H9 (cell line): ENCODE data around the gene RRP15. TPM values are rescaled to one million over a fixed set of nuclear protein-coding genes. Genes with fewer than 3 reads are reported as not detected.

Source experiments
- DNase-seq: peaks from one replicate; pipeline ENCODE4 v3.0.0-alpha.2; 2017
- H2AFZ ChIP-seq: one replicate; pipeline ENCODE4 v1.6.1; 2013; ENCODE audit warnings: mild to moderate bottlenecking, low read length, control low read depth, moderate library complexity
- H2AK5ac ChIP-seq: 2 replicates; pipeline ENCODE4 v1.6.1; 2013; ENCODE audit warnings: low read length, control low read depth, mixed read lengths; ENCODE audit not compliant: insufficient read length
- H2BK120ac ChIP-seq: one replicate; pipeline ENCODE4 v1.6.1; 2013; ENCODE audit warnings: low read depth, mild to moderate bottlenecking, low read length, control low read depth, inconsistent platforms; ENCODE audit not compliant: poor library complexity, severe bottlenecking
- H2BK12ac ChIP-seq: 2 replicates; pipeline ENCODE4 v1.6.1; 2013; ENCODE audit warnings: low read length, control low read depth, mixed read lengths, low read depth; ENCODE audit not compliant: insufficient read length
- H2BK15ac ChIP-seq: 2 replicates; pipeline ENCODE4 v1.6.1; 2013; ENCODE audit warnings: low read depth, low read length, control low read depth
- H2BK20ac ChIP-seq: one replicate; pipeline ENCODE4 v1.6.1; 2013; ENCODE audit warnings: low read depth, mild to moderate bottlenecking, low read length, control low read depth, inconsistent platforms; ENCODE audit not compliant: poor library complexity, severe bottlenecking
- H2BK5ac ChIP-seq: 2 replicates; pipeline ENCODE4 v1.6.1; 2013; ENCODE audit warnings: low read length, control low read depth, mixed read lengths; ENCODE audit not compliant: insufficient read length
- H3K14ac ChIP-seq: 2 replicates; pipeline ENCODE4 v1.6.1; 2013; ENCODE audit warnings: low read length, control low read depth; ENCODE audit not compliant: insufficient read depth
- H3K18ac ChIP-seq: 2 replicates; pipeline ENCODE4 v1.6.1; 2013; ENCODE audit warnings: low read depth, mild to moderate bottlenecking, mixed read lengths, low read length, control low read depth; ENCODE audit not compliant: insufficient read length
- H3K23ac ChIP-seq: 2 replicates; pipeline ENCODE4 v1.6.1; 2013; ENCODE audit warnings: low read length, control low read depth, mixed read lengths, low read depth; ENCODE audit not compliant: insufficient read length
- H3K23me2 ChIP-seq: 2 replicates; pipeline ENCODE4 v1.6.1; 2013; ENCODE audit warnings: low read depth, mild to moderate bottlenecking, mixed read lengths, low read length, control low read depth; ENCODE audit not compliant: insufficient read length, poor library complexity, severe bottlenecking
- H3K27ac ChIP-seq: 2 replicates; pipeline ENCODE4 v1.5.1; 2013; ENCODE audit warnings: low read length, control low read depth, mixed read lengths, low read depth; ENCODE audit not compliant: insufficient read length
- H3K27me3 ChIP-seq: 2 replicates; pipeline ENCODE4 v1.6.1; 2013; ENCODE audit warnings: low read length, control low read depth, inconsistent platforms; ENCODE audit not compliant: insufficient read depth
- H3K4ac ChIP-seq: 2 replicates; pipeline ENCODE4 v1.6.1; 2013; ENCODE audit warnings: low read depth, mild to moderate bottlenecking, control low read depth, inconsistent platforms, low read length, moderate library complexity
- H3K4me1 ChIP-seq: 2 replicates; pipeline ENCODE4 v1.6.1; 2013; ENCODE audit warnings: low read length, control low read depth, inconsistent platforms; ENCODE audit not compliant: insufficient read depth
- H3K4me2 ChIP-seq: 2 replicates; pipeline ENCODE4 v1.6.1; 2013; ENCODE audit warnings: low read length, control low read depth, mixed read lengths; ENCODE audit not compliant: insufficient read length, insufficient read depth
- H3K56ac ChIP-seq: 2 replicates; pipeline ENCODE4 v1.6.1; 2013; ENCODE audit warnings: low read depth, mild to moderate bottlenecking, mixed read lengths, low read length, control low read depth; ENCODE audit not compliant: insufficient read length
- H3K79me1 ChIP-seq: 2 replicates; pipeline ENCODE4 v1.6.1; 2013; ENCODE audit warnings: low read depth, mild to moderate bottlenecking, moderate library complexity, low read length, control low read depth, inconsistent platforms; ENCODE audit not compliant: insufficient read depth, poor library complexity, severe bottlenecking
- H3K79me2 ChIP-seq: 2 replicates; pipeline ENCODE4 v1.6.1; 2013; ENCODE audit warnings: low read length, control low read depth, inconsistent platforms; ENCODE audit not compliant: insufficient read depth
- H3K9ac ChIP-seq: 2 replicates; pipeline ENCODE4 v1.6.1; 2013; ENCODE audit warnings: low read length, control low read depth, mixed read lengths; ENCODE audit not compliant: insufficient read length; ENCODE audit errors: extremely low read depth
- H3K9me3 ChIP-seq: one replicate; pipeline ENCODE4 v1.6.1; 2013; ENCODE audit warnings: low read depth, low read length, inconsistent platforms; ENCODE audit not compliant: control insufficient read depth
- H3T11ph ChIP-seq: one replicate; pipeline ENCODE4 v1.6.1; 2013; ENCODE audit warnings: mild to moderate bottlenecking, low read length, control low read depth, inconsistent platforms
- H4K20me1 ChIP-seq: one replicate; pipeline ENCODE4 v1.6.1; 2013; ENCODE audit not compliant: control insufficient read depth, insufficient read length, insufficient read depth
- H4K5ac ChIP-seq: 2 replicates; pipeline ENCODE4 v1.6.1; 2013; ENCODE audit warnings: low read depth, mild to moderate bottlenecking, mixed read lengths, low read length, control low read depth; ENCODE audit not compliant: insufficient read length
- H4K8ac ChIP-seq: replicated peaks from 2 replicates; pipeline ENCODE4 v1.6.1; 2013; ENCODE audit warnings: low read length, control low read depth, mixed read lengths, low read depth; ENCODE audit not compliant: insufficient read length
- H4K91ac ChIP-seq: 2 replicates; pipeline ENCODE4 v1.6.1; 2013; ENCODE audit warnings: low read depth, mild to moderate bottlenecking, moderate library complexity, mixed read lengths, low read length, control low read depth; ENCODE audit not compliant: insufficient read length
- H3K27ac Mint-ChIP-seq, 3 experiments: 2 replicates in 2 of 3; 3 replicates in 1 of 3; pipeline ENCODE4 v1.8.0; 2020 to 2021; ENCODE audit warnings: mixed read lengths in 3 of 3, mild to moderate bottlenecking in 1 of 3, moderate library complexity in 1 of 3
- H3K27me3 Mint-ChIP-seq: 2 replicates; pipeline ENCODE4 v1.8.0; 2021; ENCODE audit warnings: low read depth, mild to moderate bottlenecking, moderate library complexity, mixed read lengths
- H3K36me3 Mint-ChIP-seq, 3 experiments: 2 replicates in 2 of 3; 3 replicates in 1 of 3; pipeline ENCODE4 v1.8.0; 2020 to 2021; ENCODE audit warnings: low read depth in 3 of 3, mixed read lengths in 3 of 3; ENCODE audit not compliant: insufficient read depth in 1 of 3
- H3K4me1 Mint-ChIP-seq, 2 experiments: 2 replicates each; pipeline ENCODE4 v1.8.0; 2020; ENCODE audit warnings: mixed read lengths in 2 of 2
- H3K4me3 Mint-ChIP-seq, 2 experiments: 2 replicates in 1 of 2; 3 replicates in 1 of 2; pipeline ENCODE4 v1.8.0; 2020 to 2021; ENCODE audit warnings: mild to moderate bottlenecking in 2 of 2, mixed read lengths in 2 of 2, moderate library complexity in 1 of 2
- H3K9me3 Mint-ChIP-seq, 2 experiments: 2 replicates in 1 of 2; 3 replicates in 1 of 2; pipeline ENCODE4 v1.8.0; 2020; ENCODE audit warnings: mild to moderate bottlenecking in 2 of 2, mixed read lengths in 2 of 2, moderate library complexity in 1 of 2
- WGBS: extraction: QIAGEN DNeasy Blood & Tissue Kit; methylation state at CpG from one replicate; pipeline ENCODE4 v1.1.7; 2013; ENCODE audit warnings: missing lambda C conversion rate, low lambda C conversion rate, mixed read lengths; ENCODE audit not compliant: insufficient read length; ENCODE audit errors: extremely low coverage; 5-methylcytosine and 5-hydroxymethylcytosine counted together
- total RNA-seq: library from RNA; stranded (reverse); gene quantifications from 2 replicates; pipeline ENCODE4 v1.2.1, GENCODE V29; 2021
- TF ChIP-seq, protein P1 (sequence below): fragments of 200-600 bp; sonication (generic); conservative IDR thresholded peaks from 3 replicates; pipeline ENCODE4 v1.8.0; 2021; ENCODE audit warnings: antibody characterized with exemption, mild to moderate bottlenecking

The RRP15 gene
- total RNA-seq, 1 experiment from 2014 or later: 48.7 TPM

GRCh38 chr1:218297461-218297860 is 12.4 kb downstream of the RRP15 start:
- no peak overlapping the region; a peak in 2 of 5 replicates for H3K4me3 Mint-ChIP-seq
- H3K4me1 Mint-ChIP-seq: peaks cover 74 to 77% of the 10 kb centered on the region in 2 experiments

More at GRCh38 chr1:218297461-218297860, 12.4 kb downstream of the RRP15 start:
- Histone ChIP-seq H3K23me2 (no peaks in the 10 kb centered on the region), H3K79me1 (no peaks in the 10 kb centered on the region), H3K27me3 (no peaks in the 10 kb centered on the region), H4K5ac (no peak overlapping the region), H3K14ac (no peak overlapping the region), H2BK120ac (no peak overlapping the region), H3K9me3 (no peaks in the 10 kb centered on the region), H3K18ac (no peak overlapping the region), H2AFZ (no peak overlapping the region), H4K91ac (no peak overlapping the region), H4K8ac (no peak overlapping the region), H3K23ac (no peak overlapping the region), H2BK12ac (no peak overlapping the region), H3K9ac (no peak overlapping the region), H2BK5ac (no peak overlapping the region), H2BK20ac (no peak overlapping the region), H3K4me2 (no peak overlapping the region), H3K4ac (no peak overlapping the region), H3K4me1 (peaks cover 5% of the 10 kb centered on the region; the same call in 1 of the 2 replicates), H2AK5ac (no peak overlapping the region), H3T11ph (no peak overlapping the region), H3K56ac (no peak overlapping the region), H3K79me2 (no peaks in the 10 kb centered on the region; the same call in 1 of the 2 replicates), H3K27ac (no peak overlapping the region), H2BK15ac (no peak overlapping the region), H4K20me1 (no peaks in the 10 kb centered on the region)
- WGBS: no CpG with 5 or more reads among the region's 2 CpGs
- Mint-ChIP-seq H3K27me3 (no peaks in the 10 kb centered on the region), H3K36me3 (peaks cover 10 to 17% (median 12%) of the 10 kb centered on the region in 3 experiments; a peak in 6 of 7 replicates), H3K9me3 (no peaks in the 10 kb centered on the region), H3K27ac (peak overlapping the region in 2 of 3 experiments; percentile 82 to 95; a peak in 4 of 7 replicates)
- DNase-seq: no peak
- TF ChIP-seq, protein P1, sequence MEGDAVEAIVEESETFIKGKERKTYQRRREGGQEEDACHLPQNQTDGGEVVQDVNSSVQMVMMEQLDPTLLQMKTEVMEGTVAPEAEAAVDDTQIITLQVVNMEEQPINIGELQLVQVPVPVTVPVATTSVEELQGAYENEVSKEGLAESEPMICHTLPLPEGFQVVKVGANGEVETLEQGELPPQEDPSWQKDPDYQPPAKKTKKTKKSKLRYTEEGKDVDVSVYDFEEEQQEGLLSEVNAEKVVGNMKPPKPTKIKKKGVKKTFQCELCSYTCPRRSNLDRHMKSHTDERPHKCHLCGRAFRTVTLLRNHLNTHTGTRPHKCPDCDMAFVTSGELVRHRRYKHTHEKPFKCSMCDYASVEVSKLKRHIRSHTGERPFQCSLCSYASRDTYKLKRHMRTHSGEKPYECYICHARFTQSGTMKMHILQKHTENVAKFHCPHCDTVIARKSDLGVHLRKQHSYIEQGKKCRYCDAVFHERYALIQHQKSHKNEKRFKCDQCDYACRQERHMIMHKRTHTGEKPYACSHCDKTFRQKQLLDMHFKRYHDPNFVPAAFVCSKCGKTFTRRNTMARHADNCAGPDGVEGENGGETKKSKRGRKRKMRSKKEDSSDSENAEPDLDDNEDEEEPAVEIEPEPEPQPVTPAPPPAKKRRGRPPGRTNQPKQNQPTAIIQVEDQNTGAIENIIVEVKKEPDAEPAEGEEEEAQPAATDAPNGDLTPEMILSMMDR: no peak
